Fibroblast of skin of right biceps (primary cell): ENCODE measurements around the gene RASA3.
"Not testable (repeated sequence)": the region's sequence is repeated elsewhere in the genome, so short reads cannot be mapped to it uniquely, and the experiment has no call there.

Experiments used
- DNase-seq: peaks from one replicate; pipeline ENCODE4 v3.0.0-alpha.2; 2013

RASA3 gene

DNA sequence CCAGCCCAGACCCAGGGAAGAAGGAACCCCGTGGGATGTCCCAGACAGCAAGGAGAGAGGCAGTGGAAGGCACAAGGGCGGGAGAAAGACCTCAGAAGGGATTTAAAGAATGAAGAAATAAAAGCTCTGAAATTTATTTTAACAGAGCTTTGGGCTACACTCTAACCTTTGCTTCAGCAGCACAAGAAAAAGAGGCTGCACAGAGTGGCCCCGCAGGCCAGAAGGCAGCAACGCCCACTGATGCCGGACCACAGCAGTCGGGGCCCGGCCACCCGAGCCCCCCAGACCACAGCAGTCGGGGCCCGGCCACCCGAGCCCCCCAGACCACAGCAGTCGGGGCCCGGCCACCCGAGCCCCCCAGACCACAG lies 33.8 kb downstream of the RASA3 start:
- DNase-seq = not testable (repeated sequence)

DNA sequence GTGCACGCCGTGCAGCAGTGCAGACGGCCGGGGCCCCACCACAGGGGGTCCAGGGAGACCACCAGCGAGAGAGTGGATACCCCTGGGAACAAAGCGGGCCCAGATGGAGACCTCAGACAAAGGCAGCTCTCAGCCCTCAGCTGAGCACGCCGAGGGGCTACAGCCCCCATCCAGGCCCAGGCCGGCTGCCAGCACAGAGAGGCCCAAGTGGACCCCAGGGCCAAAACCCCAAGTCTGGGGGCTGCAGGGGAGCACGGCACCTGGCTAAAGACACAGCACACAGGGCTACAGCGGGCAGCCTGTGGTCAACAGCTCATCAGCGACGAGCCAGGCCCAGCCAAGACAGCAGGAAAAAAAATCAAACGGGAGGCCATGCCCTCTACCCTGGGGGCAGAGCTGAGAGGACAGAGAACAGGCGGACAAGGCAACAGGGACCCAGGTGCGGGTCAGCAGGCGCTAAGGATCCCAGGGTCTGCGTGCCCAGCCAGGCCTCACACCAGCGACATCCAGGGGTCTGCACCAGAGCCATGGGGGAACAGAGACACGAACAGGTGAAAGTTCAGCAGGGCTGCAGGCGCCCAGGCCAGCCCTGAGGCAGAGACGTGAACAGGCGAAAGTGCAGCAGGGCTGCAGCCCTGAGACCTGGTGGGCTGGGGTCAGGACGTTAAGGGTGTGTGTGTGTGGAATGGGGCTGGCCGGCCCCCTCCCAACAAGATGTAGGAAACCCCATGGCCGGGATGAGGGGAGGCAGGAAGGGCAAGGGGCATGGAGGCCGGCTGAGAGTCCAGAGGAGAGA lies 34.3 kb downstream of the RASA3 start:
- DNase-seq = no peak

DNA sequence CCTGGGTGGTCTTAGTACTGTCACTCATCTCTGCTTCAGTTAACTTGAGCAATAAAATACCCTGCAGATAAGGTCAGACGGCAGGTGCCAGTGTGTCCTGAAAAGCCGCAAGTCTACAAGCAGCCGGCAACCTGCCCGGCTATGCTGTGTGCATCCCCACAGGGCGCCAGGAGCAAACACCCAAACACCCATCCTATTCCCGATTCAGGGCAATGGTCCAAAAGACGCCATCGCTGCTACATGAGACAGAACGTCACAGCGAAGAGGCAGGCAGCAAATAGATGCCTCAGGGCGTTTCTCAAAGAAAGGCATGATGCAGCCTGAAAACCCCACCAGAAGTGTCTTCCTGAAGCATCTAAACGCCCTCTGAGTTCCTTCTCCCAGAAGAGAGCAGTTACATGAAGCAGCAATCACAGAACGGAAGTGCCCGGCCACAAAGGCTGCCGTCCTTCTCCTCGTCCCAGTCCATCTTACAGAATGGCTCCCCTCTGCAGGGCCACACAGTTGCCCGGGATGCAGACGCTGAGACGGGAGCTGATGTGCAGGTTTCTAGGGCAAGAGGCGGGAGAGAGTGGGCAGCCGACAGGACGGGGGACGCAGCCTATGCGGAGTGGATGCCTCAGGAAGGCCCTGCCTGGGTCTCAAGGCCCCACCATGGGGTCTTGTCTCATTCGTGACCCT lies 35.1 kb downstream of the RASA3 start:
- no peak for DNase-seq

DNA sequence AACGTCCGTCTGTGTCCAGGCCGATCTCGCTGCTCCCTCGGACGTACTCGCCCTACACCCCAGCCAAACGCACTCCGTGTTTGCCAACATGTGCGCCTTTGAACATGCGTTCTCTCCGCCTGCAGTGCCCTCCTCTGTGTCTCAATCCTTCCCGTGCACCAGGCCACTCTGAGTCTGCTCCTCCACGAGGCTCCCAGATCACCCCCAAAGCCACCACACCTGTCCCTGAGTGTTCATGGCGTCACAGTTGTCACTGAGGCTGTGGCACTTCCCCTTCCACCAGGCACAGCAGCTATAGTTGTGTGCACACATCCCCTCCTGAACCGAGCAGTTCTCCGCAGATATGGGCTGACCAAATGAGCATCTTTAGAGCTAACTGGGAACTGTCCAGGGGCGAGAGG lies 35.6 kb downstream of the RASA3 start:
- no peak for DNase-seq

DNA sequence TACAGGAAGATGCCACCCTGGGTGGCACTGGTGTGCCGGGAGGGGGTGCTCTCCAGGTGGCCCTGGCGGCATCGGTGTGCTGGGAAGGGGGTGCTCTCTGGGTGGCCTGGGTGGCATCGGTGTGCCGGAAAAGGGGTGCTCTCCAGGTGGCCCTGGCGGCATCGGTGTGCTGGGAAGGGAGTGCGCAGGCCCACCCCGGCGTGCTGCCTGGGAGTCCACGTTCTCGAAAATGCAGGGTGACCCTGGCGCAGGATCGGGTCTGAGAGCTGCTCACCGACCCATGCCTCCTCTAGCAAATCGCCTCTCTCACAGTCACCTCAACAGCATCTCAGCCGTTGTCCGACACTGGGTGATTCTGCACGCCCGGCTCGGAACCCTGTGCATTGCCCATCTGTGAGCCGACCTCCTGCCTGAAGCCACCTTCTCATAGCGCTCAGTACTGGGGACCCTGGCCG lies 36.4 kb downstream of the RASA3 start:
- DNase-seq = no peak

DNA sequence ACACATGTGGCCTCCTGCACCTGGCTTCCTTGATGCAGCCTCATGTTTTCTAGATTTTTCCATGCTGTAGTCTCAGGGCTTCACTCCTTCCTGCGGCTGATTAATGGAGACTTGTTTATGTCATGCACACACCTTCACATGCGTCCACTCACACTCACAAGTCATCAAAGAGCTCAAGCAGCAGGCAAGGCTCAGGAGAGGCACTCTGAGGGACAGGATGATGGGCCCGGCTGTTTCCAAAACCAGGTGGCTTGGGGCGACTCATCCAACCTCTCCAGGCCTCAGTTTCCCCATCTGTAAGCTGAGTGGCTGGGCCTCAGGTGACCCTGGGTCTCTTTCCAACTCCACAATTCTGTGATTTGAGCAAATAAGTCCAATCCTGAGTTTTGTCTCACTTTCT lies 36.9 kb downstream of the RASA3 start:
- DNase-seq = no peak

DNA sequence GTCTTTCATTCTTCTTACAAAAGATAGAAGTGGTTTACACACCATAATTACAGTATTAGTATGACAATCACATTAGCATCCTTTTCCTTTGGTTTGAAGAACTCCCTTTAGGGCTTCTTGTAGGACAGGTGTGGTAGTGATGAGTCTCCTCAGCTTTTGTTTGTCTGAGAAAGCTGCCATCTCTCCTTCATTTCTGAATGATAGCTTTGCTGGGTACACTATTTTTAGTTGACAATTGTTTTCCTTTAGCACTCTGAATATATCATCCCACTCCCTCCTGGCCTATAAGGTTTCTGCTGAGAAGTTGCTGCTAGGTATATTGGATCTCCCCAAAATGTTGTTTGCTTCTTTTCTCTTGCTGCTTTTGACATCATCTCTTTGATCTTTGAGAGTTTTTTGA lies 39.3 kb downstream of the RASA3 start:
- DNase-seq = no peak

DNA sequence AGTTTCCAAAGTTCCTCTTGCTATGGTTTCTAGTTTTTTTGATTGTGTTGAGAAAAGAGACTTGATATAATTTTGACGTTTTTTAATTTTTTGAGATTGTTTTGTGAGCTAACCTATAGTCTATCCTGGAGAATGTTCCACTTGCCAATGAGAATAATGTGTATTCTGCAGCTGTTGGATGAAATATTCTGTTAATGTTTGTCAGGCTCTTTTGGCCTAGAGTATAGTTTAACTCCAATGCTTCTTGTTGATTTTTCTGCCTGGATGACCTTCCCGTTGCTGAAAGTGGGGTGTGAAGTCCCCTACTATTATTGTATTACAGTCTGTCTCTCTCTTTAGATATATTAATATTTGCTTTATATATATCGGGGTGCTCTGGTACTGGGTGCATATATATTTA lies 40.0 kb downstream of the RASA3 start:
- DNase-seq = no peak

DNA sequence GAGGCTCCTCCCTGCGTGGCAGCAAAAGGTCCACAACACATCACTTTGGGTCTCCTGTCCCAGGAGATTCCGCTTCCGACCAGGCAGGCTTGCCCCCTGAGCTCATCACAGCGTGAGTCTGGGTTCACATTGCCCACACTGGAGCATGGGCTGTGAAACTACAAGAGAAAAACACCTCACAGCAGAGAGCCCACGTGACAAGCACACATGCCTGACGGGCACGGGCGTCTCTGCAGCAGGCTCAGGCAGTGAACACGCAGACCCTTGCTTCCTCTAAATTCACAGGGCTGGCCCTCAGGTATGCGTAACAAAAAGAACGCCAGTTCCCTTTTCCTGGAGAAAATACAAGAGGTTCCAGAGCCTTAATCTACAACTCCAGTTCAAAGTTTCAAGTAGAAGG lies 41.9 kb downstream of the RASA3 start:
- no peak for DNase-seq

DNA sequence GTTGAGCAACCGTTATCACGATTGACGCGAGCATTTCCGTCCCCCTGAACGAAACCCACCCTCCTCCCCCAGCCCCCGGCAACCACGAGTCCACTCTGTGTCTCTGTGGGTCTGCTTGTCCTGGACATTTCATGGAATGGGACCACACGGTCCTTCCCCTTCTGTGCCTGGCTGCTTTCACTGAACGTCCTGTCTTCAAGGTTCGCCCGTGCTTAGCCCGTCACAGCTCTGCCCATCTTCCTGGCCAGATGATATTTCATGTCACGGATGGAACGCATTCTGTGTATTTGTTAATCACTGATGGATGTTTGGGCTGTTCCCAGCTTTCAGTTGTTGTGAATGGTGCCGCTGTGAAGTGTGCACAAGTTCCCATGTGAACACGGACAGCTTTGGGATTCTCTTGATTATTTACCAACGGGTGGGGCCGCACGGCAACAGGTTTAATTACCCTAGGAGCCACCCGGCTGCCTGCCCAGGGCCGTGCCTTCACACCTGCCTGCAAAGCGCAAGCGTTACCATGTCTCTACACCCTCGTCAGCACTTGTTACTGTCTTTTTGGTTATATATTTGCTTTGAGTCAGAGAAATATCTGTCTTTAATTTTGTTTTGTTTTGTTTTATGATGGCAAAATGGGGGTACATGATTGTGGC lies 42.5 kb downstream of the RASA3 start:
- no peak for DNase-seq

DNA sequence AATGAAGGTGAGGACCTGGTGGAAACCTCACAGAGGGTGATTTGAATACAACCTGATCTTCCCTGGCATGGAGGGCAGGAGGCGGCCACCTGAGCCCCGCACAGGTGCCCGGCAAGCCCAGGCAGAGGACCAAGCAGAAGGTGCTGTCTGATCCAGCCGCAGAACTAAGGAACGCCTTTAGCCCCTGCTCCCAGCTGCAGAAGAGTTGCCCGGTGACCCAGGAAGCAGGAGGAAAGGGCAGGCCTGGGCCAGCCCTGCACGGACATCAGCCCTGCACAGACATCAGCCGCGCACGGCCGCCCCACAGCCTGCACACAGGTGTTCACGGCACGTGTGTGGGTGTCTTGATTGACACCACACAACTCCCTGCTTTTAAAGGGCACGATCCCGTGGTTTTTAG lies 43.1 kb downstream of the RASA3 start:
- no peak for DNase-seq

DNA sequence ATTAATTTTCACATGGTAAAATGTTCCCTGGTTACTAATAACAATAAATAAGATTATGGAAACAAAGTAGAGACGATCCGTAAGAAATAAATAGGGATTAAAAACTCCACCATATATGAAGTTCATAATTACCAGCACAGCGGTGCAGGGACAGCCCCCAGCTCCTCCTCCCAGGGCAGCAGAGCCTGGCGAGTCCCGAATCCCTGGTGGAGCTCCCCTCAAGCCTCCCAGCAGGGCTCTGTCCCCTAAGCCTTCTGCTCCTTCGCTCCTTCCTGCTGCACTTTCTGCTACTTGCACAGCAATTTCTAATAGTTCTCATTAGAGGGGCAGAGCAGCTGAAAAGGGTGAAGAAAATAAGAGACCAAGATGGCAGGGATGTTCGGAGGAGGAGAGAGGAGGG lies 43.6 kb downstream of the RASA3 start:
- DNase-seq = no peak

DNA sequence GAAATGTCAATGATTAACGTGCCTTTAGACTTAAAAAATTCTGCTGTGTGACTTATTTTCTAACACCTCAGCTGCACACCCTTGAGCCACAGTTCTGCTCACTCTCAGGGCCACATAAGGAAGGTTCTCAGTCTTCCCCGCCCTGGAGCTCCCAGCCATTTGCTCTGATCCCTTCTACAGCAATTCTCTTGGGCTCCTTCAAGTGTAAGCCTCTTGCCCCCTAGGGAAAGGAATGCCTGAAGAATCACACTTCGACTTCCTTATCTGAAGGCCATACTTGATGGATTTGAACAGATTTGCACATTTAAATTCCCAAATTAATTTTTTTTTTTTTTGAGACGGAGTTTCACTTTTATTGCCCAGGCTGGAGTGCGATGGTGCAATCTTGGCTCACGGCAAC lies 44.2 kb downstream of the RASA3 start:
- DNase-seq = no peak

DNA sequence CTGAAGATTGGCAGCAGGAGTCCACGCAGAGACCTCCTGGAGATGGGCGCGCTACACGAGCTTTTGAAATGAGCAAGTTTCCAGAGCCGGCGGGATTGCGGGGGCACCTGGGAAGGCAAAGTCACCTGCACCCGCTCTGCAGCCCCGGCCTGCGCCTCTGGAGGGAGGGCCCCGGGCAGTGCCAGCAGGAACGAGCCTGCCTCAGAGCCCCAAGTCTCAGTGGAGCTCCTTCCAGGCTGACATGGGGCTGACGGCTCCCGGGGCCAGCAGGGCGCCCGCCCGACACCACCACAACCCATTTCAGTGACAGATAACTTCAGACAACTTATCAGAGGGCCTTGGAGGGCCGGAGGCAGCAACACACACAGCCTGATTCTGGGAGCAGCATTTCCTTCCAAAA lies 45.0 kb downstream of the RASA3 start:
- DNase-seq = no peak

DNA sequence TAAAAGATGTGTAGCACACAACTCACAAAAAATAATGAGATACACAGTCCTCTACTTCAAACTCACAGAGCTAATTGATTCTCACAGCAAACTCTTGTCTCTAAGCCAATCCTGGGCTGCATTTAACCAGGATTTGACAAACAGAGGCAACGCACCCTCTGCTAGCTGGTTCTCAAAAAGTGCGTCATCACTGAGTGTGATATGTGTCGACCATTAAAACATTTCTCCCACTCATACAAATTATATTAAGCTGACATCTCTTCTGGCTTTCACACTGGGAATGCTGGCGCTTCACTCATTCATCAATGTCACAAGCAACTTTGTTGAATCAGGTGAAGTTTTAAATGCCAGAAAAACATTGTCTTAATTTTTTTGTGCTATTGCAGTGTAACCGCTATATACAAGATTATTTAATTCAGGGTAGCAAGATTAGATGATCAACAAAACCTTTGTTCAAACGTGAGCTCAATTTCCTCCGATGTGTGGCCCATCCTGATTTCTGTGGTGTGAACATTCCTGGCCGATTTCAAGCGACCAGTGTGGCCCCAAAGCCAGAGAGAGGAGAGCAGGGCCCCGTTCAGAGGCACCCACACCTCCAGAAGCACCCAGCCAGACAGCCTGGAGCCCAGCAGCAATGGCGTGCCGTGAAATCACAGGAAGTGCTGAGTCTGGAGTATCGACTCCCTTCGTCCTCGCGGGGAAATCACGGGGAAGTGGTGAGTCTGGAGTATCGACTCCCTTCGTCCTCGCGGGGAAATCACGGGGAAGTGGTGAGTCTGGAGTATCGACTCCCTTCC lies 49.4 kb downstream of the RASA3 start:
- DNase-seq = no peak

DNA sequence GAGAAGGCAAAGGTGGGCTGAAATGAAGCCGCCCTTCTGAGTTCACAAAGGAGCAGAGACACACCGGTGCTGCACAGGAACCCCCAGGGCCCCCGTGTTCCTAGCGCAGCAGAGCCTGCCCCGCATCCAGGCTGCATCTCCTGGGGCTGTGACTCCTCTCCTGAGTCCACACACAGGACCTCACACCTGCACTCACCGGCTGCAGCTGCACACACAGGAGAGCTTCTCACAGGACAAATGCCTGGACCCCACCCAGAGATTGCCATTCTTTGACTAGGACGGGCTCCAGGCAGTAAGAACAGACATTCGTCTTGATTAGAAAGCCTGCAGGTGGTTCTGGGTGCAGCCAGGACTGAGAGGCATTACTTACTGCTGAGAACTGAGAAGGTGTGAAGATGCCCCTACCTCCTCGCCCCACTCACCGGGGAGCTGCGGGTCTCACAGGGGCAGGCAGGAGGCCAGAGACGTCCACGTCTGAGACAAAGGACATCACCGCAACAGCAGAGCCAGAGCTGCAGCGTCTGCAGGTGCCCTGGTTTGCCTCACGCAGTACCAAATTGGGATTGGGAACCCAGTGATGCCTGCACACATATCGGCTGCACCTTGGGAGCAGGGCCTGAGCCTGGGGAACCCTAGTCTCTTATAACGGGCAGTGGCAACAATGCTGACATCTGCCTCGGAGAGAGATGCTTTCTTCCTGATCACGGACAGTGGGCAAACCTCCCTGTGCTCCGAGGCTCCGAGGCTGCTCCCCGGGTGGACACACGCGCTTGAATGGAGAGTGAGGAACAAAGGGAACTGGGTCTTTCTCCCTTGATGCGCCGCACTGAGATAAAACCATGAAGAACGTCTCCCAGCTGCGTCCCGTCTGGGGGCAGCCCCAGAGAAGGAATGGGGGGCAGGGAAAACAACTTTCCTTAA lies 50.4 kb downstream of the RASA3 start:
- DNase-seq = no peak

DNA sequence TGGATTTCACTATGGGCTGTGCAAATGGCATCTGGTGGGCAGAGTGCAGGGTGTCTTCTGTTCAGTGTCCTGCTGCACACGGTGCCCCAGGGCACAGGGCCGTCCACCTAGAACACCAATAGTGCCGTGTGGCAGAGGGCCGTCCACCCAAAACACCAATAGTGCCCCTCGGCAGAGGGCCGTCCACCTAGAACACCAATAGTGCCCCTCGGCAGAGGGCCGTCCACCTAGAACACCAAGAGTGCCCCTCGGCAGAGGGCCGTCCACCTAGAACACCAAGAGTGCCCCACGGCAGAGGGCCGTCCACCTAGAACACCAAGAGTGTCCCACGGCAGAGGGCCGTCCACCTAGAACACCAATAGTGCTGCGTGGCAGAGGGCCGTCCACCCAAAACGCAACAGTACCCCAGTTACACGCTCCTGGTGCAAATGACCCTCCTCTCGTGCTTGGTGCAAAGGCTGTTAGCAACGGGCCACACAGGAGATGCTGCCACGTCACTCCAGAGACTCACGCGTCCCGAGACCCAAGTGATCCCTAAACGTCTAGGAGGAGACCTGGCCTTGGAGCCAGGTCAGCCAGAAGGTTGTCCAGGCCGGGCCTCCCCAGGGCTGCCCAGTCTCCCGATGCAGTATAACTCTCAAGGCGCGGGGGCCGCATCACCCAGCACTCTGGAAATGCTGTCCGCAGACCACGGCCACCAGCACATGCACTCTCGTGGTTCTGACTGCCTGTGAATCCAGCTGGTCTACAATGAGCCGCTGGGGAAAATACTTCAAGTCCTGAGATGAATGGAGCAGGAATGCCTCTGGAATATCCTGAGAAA lies 51.5 kb downstream of the RASA3 start:
- no peak for DNase-seq

DNA sequence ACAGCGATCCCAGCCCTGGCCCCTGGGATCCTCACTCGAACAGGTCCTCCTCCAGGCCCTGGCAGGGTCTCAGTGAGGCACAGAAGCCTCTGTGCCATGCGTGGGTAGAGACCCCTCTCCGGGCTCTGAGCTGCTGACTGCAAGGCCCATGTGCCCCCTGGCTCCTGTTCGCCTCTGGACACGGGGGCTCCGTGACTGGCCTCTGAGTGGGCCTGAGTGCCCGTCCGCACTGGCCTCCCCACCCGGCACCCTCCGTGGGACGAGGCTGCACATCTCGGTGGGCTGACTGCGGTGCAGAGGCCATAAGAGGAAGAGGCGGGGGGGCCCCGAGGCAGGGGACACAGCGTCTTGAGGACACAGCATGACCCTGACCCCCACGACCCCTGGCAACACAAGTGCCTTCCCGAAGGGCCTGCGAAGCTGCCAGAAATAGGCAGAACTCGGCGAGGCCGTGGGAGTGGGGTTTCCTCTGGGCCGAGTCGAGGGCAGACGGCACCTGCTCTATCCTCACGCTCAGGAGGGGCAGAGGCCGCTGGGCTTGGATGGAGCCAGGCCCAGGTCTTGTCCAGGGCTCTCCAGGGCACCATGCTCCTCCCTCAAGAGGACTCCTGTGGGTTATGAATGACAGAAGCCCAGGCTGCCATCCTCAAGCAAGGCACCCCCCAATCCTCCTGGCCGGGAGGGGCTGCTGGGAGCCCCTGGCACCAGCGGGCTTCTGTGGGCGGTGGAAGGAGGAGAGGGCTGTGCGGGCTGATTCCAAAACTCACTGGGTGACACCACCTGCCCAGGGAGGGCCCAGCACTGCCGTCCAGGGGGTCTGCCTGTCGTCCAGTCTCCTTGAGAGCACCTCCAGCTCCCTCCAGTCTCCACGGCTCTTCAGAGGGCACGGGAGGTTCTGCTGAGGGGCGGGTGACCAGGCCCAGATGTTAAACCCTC lies 52.6 kb downstream of the RASA3 start:
- no peak for DNase-seq

DNA sequence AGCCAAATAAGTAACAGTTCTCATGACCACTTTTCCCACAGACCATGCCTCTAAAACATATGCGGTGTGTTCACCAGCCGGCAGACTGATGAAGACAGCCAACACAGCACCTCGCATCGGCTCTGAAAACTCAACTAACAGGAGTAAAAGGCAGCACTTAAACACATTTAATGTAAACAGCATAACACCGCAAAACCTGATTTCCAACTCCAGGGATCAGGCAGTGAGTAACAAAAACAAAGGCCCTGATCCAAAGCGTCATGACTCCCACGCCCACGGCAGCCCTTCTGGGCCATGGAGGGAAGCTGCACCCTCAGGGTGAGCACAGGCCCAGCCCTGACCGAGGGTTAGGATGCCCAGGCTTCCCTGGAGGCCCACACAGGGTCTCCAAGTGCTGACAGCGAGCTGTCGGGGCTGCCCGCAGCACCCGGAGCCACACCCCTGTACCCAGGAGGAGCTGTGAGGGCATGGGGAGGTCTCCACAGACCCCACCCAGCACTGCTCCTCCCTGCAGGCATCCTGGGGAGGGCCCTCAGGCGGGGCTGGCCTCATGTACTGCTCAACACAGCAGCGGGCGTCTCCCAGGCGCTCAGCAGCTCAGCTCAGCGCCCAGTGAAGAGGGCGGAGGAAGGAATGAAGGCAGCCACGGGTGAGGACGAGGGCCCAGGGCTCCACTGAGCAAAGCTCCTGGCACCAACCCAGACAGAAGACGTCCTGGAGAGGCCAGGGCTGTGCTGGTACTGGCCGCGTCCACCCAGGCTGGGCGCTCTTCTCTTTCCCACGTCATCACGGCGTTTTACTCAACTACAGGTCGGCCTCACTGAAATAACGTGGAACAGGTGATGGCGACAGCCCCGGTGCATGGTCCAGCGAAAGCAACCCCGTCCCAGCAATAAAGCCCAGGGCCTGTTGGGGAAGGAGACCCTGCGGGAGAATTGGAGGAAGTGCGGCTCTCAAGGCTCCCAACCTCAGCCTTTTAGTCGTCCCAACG lies 53.7 kb downstream of the RASA3 start:
- DNase-seq = peak; percentile 65
